NCI-H1436 treated with DMSO at 0.1 percent for 48 hours (cell line): ENCODE data around the gene BID.
"Not testable (repeated sequence)": the region's sequence is repeated elsewhere in the genome, so short reads cannot be mapped to it uniquely, and the experiment has no call there.

Experiments used
- DNase-seq: peaks from one replicate; lab custom pipeline; 2025; lab: John Stamatoyannopoulos, UW

BID gene

GRCh38 chr22:17703811-17704210, 70.5 kb downstream of the BID start:
- no peak for DNase-seq

GRCh38 chr22:17700778-17701177, 73.5 kb downstream of the BID start:
- DNase-seq: no peak

- DNase-seq: no peak
Measured at GRCh38 chr22:17699696-17700340, 74.5 kb downstream of the BID start.

- no peak for DNase-seq
Measured at GRCh38 chr22:17698948-17699347, 75.3 kb downstream of the BID start.

GRCh38 chr22:17698276-17698675, 76.0 kb downstream of the BID start:
- DNase-seq: not testable (repeated sequence)

- DNase-seq: not testable (repeated sequence)
Measured at GRCh38 chr22:17697196-17697595, 77.1 kb downstream of the BID start.

- no peak for DNase-seq
Measured at GRCh38 chr22:17695986-17696385, 78.3 kb downstream of the BID start.

GRCh38 chr22:17694752-17695151, 79.5 kb downstream of the BID start:
- DNase-seq: no peak

- no peak for DNase-seq
Measured at GRCh38 chr22:17694193-17694592, 80.1 kb downstream of the BID start.

- no peak for DNase-seq
Measured at GRCh38 chr22:17692841-17693240, 81.4 kb downstream of the BID start.

- no peak for DNase-seq
Measured at GRCh38 chr22:17684245-17684644, 90.0 kb downstream of the BID start.
